ENCODE results near the gene RAMP3. TPM values are rescaled to one million over a fixed set of nuclear protein-coding genes. Genes with fewer than 3 reads are reported as not detected.

RAMP3 gene
- polyA plus RNA-seq, 2 of the 4 experiments (the other 2 are of a cell fraction): not detected

DNA sequence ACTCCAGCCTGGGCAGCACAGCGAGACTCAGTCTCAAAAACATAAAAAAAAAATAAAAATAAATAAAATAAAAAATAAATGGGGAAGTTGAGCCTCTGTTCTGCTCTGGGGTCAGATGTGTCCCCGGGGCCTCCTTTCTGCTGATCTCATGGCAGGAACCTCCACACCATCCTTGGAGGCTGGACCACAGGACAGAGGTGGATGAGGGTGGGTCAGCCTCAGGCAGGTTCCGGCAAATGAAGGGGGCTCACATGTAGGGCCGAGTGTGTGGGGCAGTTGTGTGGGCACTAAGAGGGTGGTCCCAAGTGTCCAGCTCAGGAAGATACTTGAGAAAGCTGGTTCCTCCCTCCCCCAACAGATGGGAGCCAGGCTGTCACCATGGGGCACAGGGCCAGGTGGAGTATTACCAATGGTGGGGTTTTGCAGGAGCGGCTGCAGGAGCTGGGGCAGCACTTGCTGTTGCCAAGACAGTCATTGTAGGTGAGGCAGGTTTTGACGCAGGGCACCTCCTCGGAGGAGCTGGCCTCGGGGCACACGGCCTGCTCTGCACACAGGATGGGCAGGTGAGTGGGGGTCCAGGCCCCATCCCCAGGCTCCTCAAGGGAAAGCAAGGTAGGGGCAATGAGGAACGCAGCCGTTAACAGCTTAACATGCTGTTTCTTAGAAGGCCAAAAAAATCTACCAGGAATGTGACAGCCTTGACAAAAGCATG lies 32.2 kb upstream of the RAMP3 start:
- no peak overlapping the region for H3K4me3 ChIP-seq
- H3K9me3 ChIP-seq: no peaks in the 10 kb centered on the region
- no peak for TF ChIP-seq ZNF302 (CRISPR knock-in tag; IDR thresholded peaks at IDR 0.05)
- TF ChIP-seq KDM5A (IDR thresholded peaks at IDR 0.05): no peak
- TF ChIP-seq EHMT2 (IDR thresholded peaks at IDR 0.05; ENCODE audit: low read depth): no peak
- no peak for TF ChIP-seq PHF8 (IDR thresholded peaks at IDR 0.05; ENCODE audit: borderline replicate concordance, low read depth)
- no peak for TF ChIP-seq RNF2 (IDR thresholded peaks at IDR 0.05; ENCODE audit: borderline replicate concordance, low read depth)
- no peak for TF ChIP-seq NR3C1 (IDR thresholded peaks at IDR 0.05)
- TF ChIP-seq, protein P1, sequence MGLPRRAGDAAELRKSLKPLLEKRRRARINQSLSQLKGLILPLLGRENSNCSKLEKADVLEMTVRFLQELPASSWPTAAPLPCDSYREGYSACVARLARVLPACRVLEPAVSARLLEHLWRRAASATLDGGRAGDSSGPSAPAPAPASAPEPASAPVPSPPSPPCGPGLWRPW (IDR thresholded peaks at IDR 0.05): no peak
- TF ChIP-seq, protein P2, sequence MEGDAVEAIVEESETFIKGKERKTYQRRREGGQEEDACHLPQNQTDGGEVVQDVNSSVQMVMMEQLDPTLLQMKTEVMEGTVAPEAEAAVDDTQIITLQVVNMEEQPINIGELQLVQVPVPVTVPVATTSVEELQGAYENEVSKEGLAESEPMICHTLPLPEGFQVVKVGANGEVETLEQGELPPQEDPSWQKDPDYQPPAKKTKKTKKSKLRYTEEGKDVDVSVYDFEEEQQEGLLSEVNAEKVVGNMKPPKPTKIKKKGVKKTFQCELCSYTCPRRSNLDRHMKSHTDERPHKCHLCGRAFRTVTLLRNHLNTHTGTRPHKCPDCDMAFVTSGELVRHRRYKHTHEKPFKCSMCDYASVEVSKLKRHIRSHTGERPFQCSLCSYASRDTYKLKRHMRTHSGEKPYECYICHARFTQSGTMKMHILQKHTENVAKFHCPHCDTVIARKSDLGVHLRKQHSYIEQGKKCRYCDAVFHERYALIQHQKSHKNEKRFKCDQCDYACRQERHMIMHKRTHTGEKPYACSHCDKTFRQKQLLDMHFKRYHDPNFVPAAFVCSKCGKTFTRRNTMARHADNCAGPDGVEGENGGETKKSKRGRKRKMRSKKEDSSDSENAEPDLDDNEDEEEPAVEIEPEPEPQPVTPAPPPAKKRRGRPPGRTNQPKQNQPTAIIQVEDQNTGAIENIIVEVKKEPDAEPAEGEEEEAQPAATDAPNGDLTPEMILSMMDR (IDR thresholded peaks at IDR 0.05): no peak
- TF ChIP-seq HOXB13 (CRISPR knock-in tag; IDR thresholded peaks at IDR 0.05; ENCODE audit: low read depth): no peak
- TF ChIP-seq CEBPB (IDR thresholded peaks at IDR 0.05): no peak
- TF ChIP-seq NFE2L2 (conservative IDR thresholded peaks at IDR 0.05; ENCODE audit: low read length): no peak
- TF ChIP-seq POLR2AphosphoS2 (conservative IDR thresholded peaks at IDR 0.05; ENCODE audit: low read length): no peak
- no peak for TF ChIP-seq SMC3 (IDR thresholded peaks at IDR 0.05)
- TF ChIP-seq, protein P3, sequence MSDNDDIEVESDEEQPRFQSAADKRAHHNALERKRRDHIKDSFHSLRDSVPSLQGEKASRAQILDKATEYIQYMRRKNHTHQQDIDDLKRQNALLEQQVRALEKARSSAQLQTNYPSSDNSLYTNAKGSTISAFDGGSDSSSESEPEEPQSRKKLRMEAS (IDR thresholded peaks at IDR 0.05): no peak
- TF ChIP-seq, protein P4, sequence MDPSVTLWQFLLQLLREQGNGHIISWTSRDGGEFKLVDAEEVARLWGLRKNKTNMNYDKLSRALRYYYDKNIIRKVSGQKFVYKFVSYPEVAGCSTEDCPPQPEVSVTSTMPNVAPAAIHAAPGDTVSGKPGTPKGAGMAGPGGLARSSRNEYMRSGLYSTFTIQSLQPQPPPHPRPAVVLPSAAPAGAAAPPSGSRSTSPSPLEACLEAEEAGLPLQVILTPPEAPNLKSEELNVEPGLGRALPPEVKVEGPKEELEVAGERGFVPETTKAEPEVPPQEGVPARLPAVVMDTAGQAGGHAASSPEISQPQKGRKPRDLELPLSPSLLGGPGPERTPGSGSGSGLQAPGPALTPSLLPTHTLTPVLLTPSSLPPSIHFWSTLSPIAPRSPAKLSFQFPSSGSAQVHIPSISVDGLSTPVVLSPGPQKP (IDR thresholded peaks at IDR 0.05; ENCODE audit: low read depth, low read length): no peak
- no peak for TF ChIP-seq HOXB5 (CRISPR knock-in tag; IDR thresholded peaks at IDR 0.05)
- TF ChIP-seq RARB (CRISPR knock-in tag; IDR thresholded peaks at IDR 0.05): no peak
- TF ChIP-seq CBX8 (IDR thresholded peaks at IDR 0.05): no peak
- no peak for TF ChIP-seq RCOR1 (IDR thresholded peaks at IDR 0.05; ENCODE audit: low read depth, low read length)
- TF ChIP-seq, protein P5, sequence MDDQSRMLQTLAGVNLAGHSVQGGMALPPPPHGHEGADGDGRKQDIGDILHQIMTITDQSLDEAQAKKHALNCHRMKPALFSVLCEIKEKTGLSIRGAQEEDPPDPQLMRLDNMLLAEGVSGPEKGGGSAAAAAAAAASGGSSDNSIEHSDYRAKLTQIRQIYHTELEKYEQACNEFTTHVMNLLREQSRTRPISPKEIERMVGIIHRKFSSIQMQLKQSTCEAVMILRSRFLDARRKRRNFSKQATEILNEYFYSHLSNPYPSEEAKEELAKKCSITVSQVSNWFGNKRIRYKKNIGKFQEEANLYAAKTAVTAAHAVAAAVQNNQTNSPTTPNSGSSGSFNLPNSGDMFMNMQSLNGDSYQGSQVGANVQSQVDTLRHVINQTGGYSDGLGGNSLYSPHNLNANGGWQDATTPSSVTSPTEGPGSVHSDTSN (IDR thresholded peaks at IDR 0.05): no peak
- WGBS (ENCODE audit: missing lambda C conversion rate): 81% methylated on average over 11 of the region's 11 CpGs
- no peak overlapping the region for H3K4me2 ChIP-seq
- no peaks in the 10 kb centered on the region for H3K4me1 ChIP-seq
- H3K27ac ChIP-seq: no peak overlapping the region
- FAIRE-seq: no peak
- no peak for DNase-seq (ENCODE audit: low read depth in 1 of 2, low spot score in 1 of 2)
- CTCF ChIA-PET: interaction anchor here (0.5 to 4.8 kb wide), 5 partner anchors 10 to 534 kb away, joined by 3 to 40 read pairs (median 3); no protein-coding TSS in a partner anchor
- no peak for ATAC-seq
- POLR2A ChIA-PET: interaction anchor here (2.1 kb wide), 1 partner anchor 13 kb away, joined by 7 read pairs; the partner anchor contains the start of gene TBRG4

DNA sequence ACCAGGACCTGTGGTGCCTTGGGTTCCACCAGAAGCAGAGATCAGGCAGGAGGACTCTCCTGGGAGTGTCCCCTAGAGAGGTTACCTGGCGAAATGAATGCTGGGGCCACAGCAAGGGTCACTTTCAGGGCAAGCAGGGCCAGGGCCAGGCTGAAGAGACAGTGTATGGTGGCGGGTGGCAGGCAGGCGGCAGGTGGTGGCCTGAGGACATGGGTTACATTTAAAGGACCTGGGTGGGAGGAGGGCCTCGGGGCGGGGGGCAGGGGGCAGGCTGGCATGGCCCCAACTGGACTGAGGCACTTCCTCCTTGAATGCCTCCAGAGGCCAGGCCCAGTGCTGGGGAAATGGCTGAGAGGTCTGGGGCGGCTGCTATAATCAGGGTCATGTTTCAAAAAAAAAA lies 31.4 kb upstream of the RAMP3 start:
- H3K9me3 ChIP-seq: no peaks in the 10 kb centered on the region
- 82% methylated on average over 3 of the region's 6 CpGs for WGBS (ENCODE audit: missing lambda C conversion rate)
- no peak overlapping the region for H3K27ac ChIP-seq
- no peak for ATAC-seq
- ChIA-PET POLR2A (interaction anchor here (2.1 kb wide), 1 partner anchor 14 kb away, joined by 7 read pairs; the partner anchor contains the start of gene TBRG4), CTCF (interaction anchor here (0.8 to 4.8 kb wide), 5 partner anchors 9 to 537 kb away, joined by 3 to 40 read pairs (median 3); no protein-coding TSS in a partner anchor)
- FAIRE-seq: no peak
- no peak for DNase-seq (ENCODE audit: low read depth in 1 of 2, low spot score in 1 of 2)
- no peak overlapping the region for H3K4me3 ChIP-seq
- no peaks in the 10 kb centered on the region for H3K4me1 ChIP-seq
- H3K4me2 ChIP-seq: no peak overlapping the region
- TF ChIP-seq, protein P6, sequence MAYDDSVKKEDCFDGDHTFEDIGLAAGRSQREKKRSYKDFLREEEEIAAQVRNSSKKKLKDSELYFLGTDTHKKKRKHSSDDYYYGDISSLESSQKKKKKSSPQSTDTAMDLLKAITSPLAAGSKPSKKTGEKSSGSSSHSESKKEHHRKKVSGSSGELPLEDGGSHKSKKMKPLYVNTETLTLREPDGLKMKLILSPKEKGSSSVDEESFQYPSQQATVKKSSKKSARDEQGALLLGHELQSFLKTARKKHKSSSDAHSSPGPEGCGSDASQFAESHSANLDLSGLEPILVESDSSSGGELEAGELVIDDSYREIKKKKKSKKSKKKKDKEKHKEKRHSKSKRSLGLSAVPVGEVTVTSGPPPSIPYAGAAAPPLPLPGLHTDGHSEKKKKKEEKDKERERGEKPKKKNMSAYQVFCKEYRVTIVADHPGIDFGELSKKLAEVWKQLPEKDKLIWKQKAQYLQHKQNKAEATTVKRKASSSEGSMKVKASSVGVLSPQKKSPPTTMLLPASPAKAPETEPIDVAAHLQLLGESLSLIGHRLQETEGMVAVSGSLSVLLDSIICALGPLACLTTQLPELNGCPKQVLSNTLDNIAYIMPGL (CRISPR knock-in tag; IDR thresholded peaks at IDR 0.05; ENCODE audit: borderline replicate concordance): no peak
- TF ChIP-seq BHLHE40 (IDR thresholded peaks at IDR 0.05; ENCODE audit: low read depth, low read length) (no peak), CBX8 (IDR thresholded peaks at IDR 0.05) (no peak), CHD2 (IDR thresholded peaks at IDR 0.05; ENCODE audit: low read length, partially characterized antibody) (no peak), GATA3 (IDR thresholded peaks at IDR 0.05; ENCODE audit: borderline replicate concordance) (no peak), CBX2 (IDR thresholded peaks at IDR 0.05; ENCODE audit: borderline replicate concordance, low read depth) (no peak)
- TF ChIP-seq, protein P7, sequence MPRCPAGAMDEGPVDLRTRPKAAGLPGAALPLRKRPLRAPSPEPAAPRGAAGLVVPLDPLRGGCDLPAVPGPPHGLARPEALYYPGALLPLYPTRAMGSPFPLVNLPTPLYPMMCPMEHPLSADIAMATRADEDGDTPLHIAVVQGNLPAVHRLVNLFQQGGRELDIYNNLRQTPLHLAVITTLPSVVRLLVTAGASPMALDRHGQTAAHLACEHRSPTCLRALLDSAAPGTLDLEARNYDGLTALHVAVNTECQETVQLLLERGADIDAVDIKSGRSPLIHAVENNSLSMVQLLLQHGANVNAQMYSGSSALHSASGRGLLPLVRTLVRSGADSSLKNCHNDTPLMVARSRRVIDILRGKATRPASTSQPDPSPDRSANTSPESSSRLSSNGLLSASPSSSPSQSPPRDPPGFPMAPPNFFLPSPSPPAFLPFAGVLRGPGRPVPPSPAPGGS (IDR thresholded peaks at IDR 0.05): no peak
- TF ChIP-seq, protein P2 (IDR thresholded peaks at IDR 0.05): no peak

Measured in A549 (cell line).